ENCODE measurements around the gene PLCB4.

PLCB4 gene

DNA sequence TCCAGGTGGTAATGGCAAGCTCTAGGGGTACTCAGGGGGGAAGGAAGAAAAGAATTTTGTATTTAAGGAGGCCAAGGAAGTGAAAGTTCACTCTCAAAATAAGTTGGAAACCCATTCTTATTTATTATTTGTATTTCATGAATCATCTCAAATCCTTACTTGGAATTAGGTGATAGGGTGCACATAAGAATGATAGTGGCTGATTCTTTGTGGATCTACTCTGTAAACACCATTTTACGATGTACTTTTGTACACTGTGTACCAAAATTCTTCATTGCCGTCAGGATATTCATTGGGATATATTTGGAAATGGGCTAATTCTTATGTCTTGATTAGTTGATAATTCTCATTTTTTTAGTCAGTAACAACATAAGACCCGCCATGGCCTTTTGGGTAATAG lies 266.0 kb downstream of the PLCB4 start:
- DNase-seq = no peak

DNA sequence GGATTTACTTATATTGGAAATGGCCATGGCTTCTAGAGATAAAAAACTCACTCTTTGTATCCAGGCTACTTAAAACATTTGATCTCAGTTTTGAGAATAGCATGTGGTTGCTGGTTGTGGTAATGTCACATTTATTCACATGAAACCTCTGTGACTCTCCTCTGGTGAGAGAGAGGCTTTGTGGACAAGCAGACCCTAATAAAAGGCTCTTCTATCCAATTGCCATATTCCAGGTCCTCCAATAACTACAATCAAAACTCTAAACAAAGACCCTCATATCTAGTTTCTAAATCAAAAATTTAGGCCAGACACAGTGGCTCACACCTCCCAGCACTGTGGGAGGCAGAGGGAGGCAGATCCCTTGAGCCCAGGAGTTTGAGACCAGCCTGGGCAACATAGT lies 269.2 kb downstream of the PLCB4 start:
- DNase-seq = no peak

DNA sequence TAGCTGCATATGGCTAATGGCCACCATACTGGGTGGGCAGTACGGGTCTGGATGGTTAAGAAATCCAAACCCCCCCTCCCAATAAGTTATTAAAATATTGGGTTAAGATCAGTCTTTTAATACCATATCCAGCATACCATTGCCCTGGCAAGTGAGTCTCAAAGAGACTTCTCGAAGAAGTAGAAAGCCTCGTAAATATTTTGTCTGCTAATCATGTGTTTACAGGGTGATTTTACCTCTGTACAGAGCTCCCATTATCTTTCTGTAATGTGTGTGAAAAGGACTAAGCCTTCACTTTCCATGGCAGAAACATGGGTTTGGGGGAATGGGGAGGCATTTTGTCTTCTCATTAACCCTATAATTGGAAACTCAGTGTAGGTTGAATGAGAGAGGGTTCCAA lies 270.8 kb downstream of the PLCB4 start:
- no peak for DNase-seq

- DNase-seq = no peak
Observed at GRCh38 chr20:9342651-9343050, 273.8 kb downstream of the PLCB4 start.

GRCh38 chr20:9344083-9344920 lies 275.4 kb downstream of the PLCB4 start:
- no peak for DNase-seq

DNA sequence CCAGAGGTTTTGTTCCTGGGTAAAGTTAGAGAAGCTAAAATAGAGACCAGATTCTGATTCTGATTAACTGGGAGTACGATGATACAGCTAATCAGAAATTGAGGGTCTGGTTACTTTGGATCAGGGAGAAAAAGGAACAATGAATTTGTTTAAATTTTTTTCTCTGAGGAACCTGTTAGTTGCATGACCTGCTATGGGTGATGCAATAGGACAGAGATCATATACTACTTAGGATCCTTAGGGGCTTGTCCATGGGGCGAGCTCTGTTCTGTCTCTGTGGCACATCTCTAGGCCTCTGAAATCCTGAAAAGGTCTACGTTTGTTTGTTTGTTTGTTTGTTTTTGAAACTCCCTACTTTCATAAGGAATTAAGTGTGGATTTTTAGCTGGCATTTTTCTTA lies 279.4 kb downstream of the PLCB4 start:
- no peak for DNase-seq

DNA sequence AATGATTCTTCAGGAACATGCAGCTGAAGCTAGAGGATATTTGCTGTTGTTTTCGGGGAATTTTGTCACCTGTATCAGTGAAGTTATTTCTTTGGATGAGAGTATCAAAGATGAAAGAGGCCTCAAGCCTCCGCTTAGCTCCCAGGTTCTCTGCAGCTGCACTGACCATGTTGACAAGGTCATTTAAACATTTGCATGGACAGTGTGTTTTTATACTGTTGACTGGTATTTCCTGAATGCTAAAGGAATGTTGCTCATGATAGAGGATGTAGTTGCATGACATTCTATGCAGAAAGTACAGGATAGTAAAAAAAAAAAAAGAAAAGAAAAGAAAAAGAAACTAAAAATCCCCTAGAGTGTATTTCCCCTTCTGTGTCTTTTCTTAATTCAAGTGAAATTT lies 279.9 kb downstream of the PLCB4 start:
- DNase-seq = no peak

GRCh38 chr20:9349249-9349648 lies 280.4 kb downstream of the PLCB4 start:
- no peak for DNase-seq

DNA sequence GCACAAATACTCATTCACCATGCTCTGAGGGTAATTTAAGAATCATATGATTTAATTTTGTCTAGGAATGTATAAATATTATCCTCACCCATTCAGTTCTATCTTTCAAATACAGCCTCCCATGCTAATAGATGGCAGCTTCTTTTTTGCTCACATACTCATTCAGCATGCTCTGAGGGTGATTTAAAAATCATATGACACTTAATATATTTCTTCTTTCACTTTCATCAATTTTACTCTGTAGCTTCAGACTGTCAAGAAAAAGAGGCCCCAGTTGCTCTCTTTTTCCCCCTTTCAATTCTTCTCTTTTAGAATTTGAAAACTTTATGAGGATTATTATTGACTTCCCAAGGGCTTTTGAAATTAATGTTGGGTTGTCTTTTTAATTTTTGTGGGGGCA lies 283.9 kb downstream of the PLCB4 start:
- no peak for DNase-seq

DNA sequence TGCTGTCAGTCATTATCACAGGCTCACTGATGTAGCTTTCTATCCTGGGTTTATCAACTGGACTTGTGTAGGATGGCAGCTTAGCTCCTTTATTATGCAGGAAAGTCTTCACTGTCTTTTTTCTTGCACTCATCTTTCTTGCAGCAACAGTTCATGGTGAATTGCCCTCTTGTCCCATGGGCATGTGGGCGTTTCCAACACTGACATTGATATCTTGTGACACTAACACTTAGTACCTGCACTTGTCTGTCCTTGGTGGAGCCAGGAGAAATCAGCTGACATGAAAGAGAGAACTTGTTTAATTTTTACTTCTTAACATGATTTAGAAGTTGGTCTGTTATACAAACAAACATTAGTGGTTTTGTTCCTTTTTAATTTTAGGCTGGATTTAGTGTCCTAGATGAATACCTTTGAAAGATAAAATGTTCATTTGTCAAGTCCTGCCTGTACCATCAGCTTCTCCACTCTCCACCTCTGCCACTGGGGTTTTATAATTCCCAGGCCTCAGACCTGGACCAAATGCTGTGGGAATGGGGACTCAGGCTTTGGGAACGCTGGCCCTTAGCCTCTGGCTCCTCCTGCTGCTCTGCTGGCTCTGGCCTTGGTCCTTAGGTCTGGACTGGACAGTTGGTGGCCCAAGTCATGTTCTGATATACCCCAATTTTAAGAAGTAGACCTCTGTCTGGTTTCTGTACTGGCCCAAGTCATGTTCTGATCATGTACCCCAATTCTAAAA lies 284.5 kb downstream of the PLCB4 start:
- no peak for DNase-seq

DNA sequence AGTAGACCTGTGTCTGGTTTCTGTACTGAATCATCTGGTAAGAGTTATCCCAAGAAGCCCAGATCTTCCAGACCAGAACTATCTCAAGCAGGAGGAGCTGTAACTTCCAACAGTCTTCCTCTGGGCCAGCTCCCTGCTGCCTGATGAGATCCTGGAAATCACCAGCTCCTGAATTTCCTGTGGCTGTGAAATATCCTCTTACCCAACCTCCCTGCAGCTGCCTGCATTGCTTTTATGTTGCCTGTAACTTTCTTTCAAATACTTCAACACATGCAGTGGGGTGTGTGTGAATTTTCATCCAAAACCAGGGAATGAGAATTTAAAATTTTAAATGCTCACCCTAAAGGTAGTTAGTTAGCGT lies 285.0 kb downstream of the PLCB4 start:
- no peak for DNase-seq

DNA sequence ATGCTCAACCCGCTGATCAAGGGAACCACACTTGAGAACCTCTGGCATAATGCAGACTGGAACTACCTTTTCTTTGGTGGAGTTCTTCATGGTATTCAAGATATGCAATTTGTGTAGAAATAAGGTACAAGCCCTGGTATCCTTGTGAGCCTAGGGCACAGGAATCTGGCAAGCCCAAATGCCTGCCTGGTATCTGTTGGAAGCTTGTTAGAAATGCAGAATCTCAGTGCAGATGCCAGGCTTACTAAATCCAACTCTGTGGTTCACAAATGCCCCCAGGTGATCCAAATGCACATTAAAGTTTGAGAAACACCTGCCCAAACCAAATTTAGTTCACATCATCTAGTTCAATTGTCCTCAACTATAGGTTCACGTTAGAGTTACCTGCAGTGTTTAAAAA lies 285.7 kb downstream of the PLCB4 start:
- DNase-seq = no peak

DNA sequence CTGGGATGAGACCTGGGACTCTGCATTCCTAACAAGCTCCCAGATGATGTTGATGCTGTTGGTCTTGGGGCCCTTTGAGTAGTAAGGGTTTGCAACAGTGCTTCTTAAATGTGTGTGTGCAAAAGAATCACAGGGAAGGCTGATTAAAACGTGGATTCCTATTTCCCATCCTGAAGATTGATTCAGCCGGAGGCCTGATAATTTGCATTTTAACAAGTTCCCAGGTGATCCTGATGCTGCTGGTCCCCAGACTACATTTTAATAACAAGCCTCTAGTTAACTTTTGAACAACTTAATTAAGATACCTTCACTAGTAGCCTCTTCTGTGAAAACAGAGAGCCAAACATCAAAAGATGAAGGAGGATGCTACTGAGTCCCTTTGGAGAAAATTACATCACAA lies 289.1 kb downstream of the PLCB4 start:
- DNase-seq = no peak

- peak; percentile 9 for DNase-seq
Observed at GRCh38 chr20:9359561-9360308, 290.8 kb downstream of the PLCB4 start.

GRCh38 chr20:9360431-9360830 lies 291.5 kb downstream of the PLCB4 start:
- DNase-seq = no peak

- no peak for DNase-seq
Observed at GRCh38 chr20:9363673-9364072, 294.8 kb downstream of the PLCB4 start.

DNA sequence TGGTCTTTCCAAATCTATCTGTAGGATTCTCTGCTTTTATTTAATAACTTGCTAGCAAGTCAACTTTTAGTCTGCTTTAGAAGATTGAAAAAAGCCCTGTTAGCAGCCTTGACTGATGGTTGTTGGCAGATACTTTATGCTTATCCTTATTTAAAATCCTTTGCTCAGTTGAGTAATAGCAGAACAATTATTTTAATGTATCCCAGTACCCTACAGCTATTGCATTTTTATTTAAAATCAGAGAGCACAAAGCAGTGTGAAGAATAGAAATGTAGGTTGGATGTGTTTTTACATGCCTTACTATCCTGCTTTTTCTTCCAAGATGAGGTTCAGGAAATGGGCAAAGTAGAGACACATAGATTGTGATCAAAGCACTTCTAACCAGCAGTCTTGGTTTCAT lies 298.4 kb downstream of the PLCB4 start:
- no peak for DNase-seq

GRCh38 chr20:9367746-9368145 lies 298.9 kb downstream of the PLCB4 start:
- DNase-seq = peak; percentile 5

DNA sequence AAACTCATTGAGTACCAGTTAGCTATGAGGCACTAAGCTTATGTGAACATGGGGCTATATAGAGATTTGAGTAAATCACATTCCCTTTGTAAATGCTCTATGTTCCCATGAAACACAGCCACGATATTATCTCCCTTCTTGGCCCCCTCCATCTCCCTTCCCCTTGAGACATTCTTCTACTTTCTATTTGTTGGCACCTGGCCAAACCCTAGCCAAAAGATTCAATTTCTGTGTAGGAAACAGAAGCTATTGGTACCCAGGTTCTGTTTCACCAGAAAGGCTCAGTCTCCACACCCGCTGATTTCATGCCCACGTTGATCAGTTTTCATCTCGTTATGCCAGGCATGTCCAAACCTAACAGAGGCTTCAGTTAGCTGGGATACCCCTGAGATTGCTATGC lies 300.0 kb downstream of the PLCB4 start:
- DNase-seq = no peak

GRCh38 chr20:9369557-9369956 lies 300.7 kb downstream of the PLCB4 start:
- DNase-seq = no peak

- DNase-seq = no peak
Observed at GRCh38 chr20:9374072-9374471, 305.2 kb downstream of the PLCB4 start.

DNA sequence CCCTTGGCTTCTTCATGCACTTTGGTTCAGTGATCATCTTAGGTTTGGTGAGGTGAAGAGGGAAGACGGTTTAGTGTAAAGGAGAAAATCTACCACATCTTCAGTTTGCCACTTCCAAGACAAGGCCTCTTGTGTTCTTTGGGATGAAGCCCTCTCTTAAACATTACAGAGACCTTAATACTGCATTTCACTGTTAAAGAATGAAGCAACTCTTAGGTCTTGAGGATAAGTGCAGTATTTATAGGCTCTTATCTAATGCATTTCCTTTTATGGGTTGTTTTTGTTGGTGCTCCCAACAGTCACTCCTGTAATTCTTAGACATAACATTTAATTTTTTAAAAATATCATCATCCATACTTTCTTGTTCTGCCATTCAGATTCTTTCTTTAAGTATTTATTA lies 305.6 kb downstream of the PLCB4 start:
- no peak for DNase-seq

GRCh38 chr20:9375221-9375681 lies 306.4 kb downstream of the PLCB4 start:
- DNase-seq = no peak

DNA sequence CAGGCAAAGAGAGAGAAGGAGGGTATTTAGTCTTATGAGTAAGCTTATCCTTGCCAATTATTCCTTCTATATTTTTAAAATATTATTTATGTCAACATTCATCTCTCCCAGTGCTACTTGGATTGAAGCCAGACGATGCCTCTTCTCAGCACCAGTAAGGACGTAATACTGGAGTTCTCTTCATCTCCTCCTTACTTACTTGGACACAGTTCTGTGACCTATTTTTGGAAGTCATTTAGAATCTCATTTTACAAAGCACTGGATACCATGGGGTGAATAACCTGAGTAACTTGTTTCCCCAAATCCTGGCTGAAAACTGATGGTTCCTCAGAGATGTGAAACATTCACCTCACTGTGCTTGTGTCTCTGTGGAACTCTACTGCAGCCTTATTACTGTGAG lies 308.1 kb downstream of the PLCB4 start:
- DNase-seq = no peak
